HepG2 (cell line): ENCODE results near the gene TTLL13. TPM values are rescaled to one million over a fixed set of nuclear protein-coding genes. Genes with fewer than 3 reads are reported as not detected.

Experiments
- ATAC-seq: fragments of 200-7000 bp; cut with Tn5 transposase; 3 replicates; pipeline ENCODE4 v1.9.1; 2020; ENCODE audit warnings: mild to moderate bottlenecking, moderate library complexity
- BruUV-seq: library from RNA; stranded (reverse); fragments of 400-500 nt; replicated peaks from 2 replicates; lab custom pipeline; 2021; lab: Mats Ljungman, UMichigan
- CTCF ChIA-PET: fragments of 300-600 bp; formaldehyde crosslinking; extraction: SDS; loops from one replicate; lab custom pipeline; 2021; ENCODE audit warnings: low total read pairs, inconsistent platforms, low intra/inter-chr PET ratio; lab: Yijun Ruan, JAX
- POLR2A ChIA-PET: fragments of 350-600 bp; sonication (Branson Sonifier 250); formaldehyde crosslinking; loops from one replicate; lab custom pipeline; 2020; ENCODE audit warnings: antibody characterized with exemption, inconsistent platforms; lab: Yijun Ruan, JAX
- DNase-seq: peaks from one replicate; pipeline ENCODE4 v3.0.0-alpha.2; 2015; ENCODE audit warnings: low spot score
- FAIRE-seq: peaks from 3 replicates; lab custom pipeline; 2011; peaks lifted over from hg19 to GRCh38; lab: Jason Lieb, UNC
- H2AFZ ChIP-seq: one replicate; pipeline ENCODE4 v1.6.1; 2011; ENCODE audit warnings: low read length, inconsistent platforms
- H3K27ac ChIP-seq: fragments of 300-600 bp; 3 replicates; pipeline ENCODE4 v1.8.0; 2011; ENCODE audit warnings: mixed run types, mild to moderate bottlenecking, mixed read lengths, low read length, inconsistent platforms; ENCODE audit not compliant: insufficient read depth; ENCODE audit errors: extremely low read length
- H3K27me3 ChIP-seq, 2 experiments: fragments of 200-600 bp in 1 of 2; 2 replicates in 1 of 2; 3 replicates in 1 of 2; pipeline versions ENCODE4 v1.6.0 to v1.8.0; 2011; ENCODE audit warnings: low read length in 2 of 2, mild to moderate bottlenecking in 2 of 2, moderate library complexity in 2 of 2, inconsistent platforms in 1 of 2; ENCODE audit not compliant: insufficient read depth in 2 of 2, control insufficient read depth in 1 of 2
- H3K36me3 ChIP-seq, 2 experiments: fragments of 200-600 bp in 1 of 2; replicated peaks in 1 of 2; 2 replicates in 1 of 2; 3 replicates in 1 of 2; pipeline versions ENCODE4 v1.5.1 to v1.8.0; 2011; ENCODE audit warnings: low read length in 2 of 2, inconsistent platforms in 1 of 2; ENCODE audit not compliant: insufficient read depth in 2 of 2, control insufficient read depth in 1 of 2
- H3K4me1 ChIP-seq: 2 replicates; pipeline ENCODE4 v1.5.1; 2012; ENCODE audit warnings: low read length, inconsistent platforms; ENCODE audit not compliant: insufficient read depth
- H3K4me2 ChIP-seq: 2 replicates; pipeline ENCODE4 v1.6.0; 2011; ENCODE audit warnings: low read depth, low read length, inconsistent platforms
- H3K4me3 ChIP-seq, 3 experiments: fragments of 200-600 bp in 1 of 3; sonication (generic), shearing (Covaris generic) in 1 of 3; replicated peaks in 1 of 3; 2 replicates each; pipeline ENCODE4 v1.5.1; 2011 to 2016; ENCODE audit warnings: low read length in 3 of 3, inconsistent platforms in 2 of 3, low read depth in 2 of 3, mild to moderate bottlenecking in 2 of 3, control low read depth in 1 of 3, mixed read lengths in 1 of 3; ENCODE audit not compliant: insufficient read depth in 1 of 3
- H3K79me2 ChIP-seq: one replicate; pipeline ENCODE4 v1.6.1; 2011; ENCODE audit warnings: low read length, inconsistent platforms; ENCODE audit not compliant: insufficient read depth
- H3K9ac ChIP-seq: 2 replicates; pipeline ENCODE4 v1.6.0; 2011; ENCODE audit warnings: mild to moderate bottlenecking, low read depth, low read length, inconsistent platforms; ENCODE audit not compliant: insufficient read depth
- H3K9me3 ChIP-seq: 2 replicates; pipeline ENCODE4 v1.5.1; 2012; ENCODE audit warnings: mild to moderate bottlenecking, low read length
- H4K20me1 ChIP-seq: 2 replicates; pipeline ENCODE4 v1.6.0; 2011; ENCODE audit warnings: inconsistent platforms, mild to moderate bottlenecking, low read length, moderate library complexity; ENCODE audit not compliant: insufficient read depth
- AHR ChIP-seq: IDR thresholded peaks from 2 replicates; pipeline ENCODE4 v1.6.1; 2018; ENCODE audit warnings: missing genetic modification reagents, missing compliant biosample characterization
- HBP1 ChIP-seq: IDR thresholded peaks from 2 replicates; pipeline ENCODE4 v1.6.1; 2016; ENCODE audit warnings: low read depth, control low read depth
- IKZF4 ChIP-seq: sonication (generic); formaldehyde crosslinking; IDR thresholded peaks from 2 replicates; pipeline ENCODE4 v1.5.1; 2020; ENCODE audit warnings: borderline replicate concordance, mild to moderate bottlenecking, low read depth, missing genetic modification reagents; ENCODE audit errors: not compliant biosample characterization
- JUND ChIP-seq: sonication (generic); formaldehyde crosslinking; IDR thresholded peaks from 2 replicates; pipeline ENCODE4 v1.8.0; 2022; ENCODE audit warnings: mild to moderate bottlenecking, missing genetic modification reagents
- RBM39 ChIP-seq: fragments of 200-400 bp; formaldehyde crosslinking; IDR thresholded peaks from one replicate; pipeline ENCODE4 v1.6.1; 2018; ENCODE audit warnings: antibody characterized with exemption, mild to moderate bottlenecking, low read depth, low read length; ENCODE audit not compliant: poor library complexity, severe bottlenecking
- TARDBP ChIP-seq: sonication (generic); formaldehyde crosslinking; IDR thresholded peaks from 2 replicates; pipeline ENCODE4 v1.8.0; 2022; ENCODE audit warnings: mild to moderate bottlenecking, missing genetic modification reagents
- ZNF275 ChIP-seq: sonication (generic); formaldehyde crosslinking; IDR thresholded peaks from 2 replicates; pipeline ENCODE4 v1.8.0; 2022; ENCODE audit warnings: missing genetic modification reagents, mild to moderate bottlenecking, inconsistent platforms, borderline replicate concordance
- ZNF513 ChIP-seq: sonication (generic); formaldehyde crosslinking; conservative IDR thresholded peaks from 2 replicates; pipeline ENCODE4 v1.5.0; 2020; ENCODE audit warnings: missing genetic modification reagents
- ZNF570 ChIP-seq: sonication (generic); formaldehyde crosslinking; IDR thresholded peaks from 2 replicates; pipeline ENCODE4 v1.4.0; 2020; ENCODE audit warnings: mild to moderate bottlenecking, missing genetic modification reagents, borderline replicate concordance
- WGBS: methylation state at CpG from one replicate; pipeline ENCODE4 v1.1.6; 2017; ENCODE audit warnings: low lambda C conversion rate; 5-methylcytosine and 5-hydroxymethylcytosine counted together
- in situ Hi-C: cut with HindIII; loops from 2 replicates; pipeline ENCODE4 v1.10.0; 2017; ENCODE audit warnings: low pct_unique_long_range_greater_than_20kb; ENCODE audit not compliant: extremely low pct_ligation_motif_present
- intact Hi-C: fragments of 100-400 bp; cut with micrococcal nuclease; formaldehyde crosslinking; loops from one replicate; pipeline ENCODE4 v1.10.0; 2022; ENCODE audit not compliant: unreplicated experiment
- polyA plus RNA-seq, 8 experiments: library from polyadenylated mRNA; depleted of rRNA in 3 of 8; stranded (reverse) in 7 of 8; unstranded in 1 of 8; fragments of >200 nt; fragmentation: Illumina TruSeq in 4 of 8; extraction: Trizol in 4 of 8; gene quantifications; 2 replicates each; pipeline versions ENCODE4 v1.2.1 to v1.2.3, GENCODE V29; 2011 to 2016; ENCODE audit warnings: low read depth in 4 of 8, missing spikeins in 1 of 8, mixed read lengths in 1 of 8; ENCODE audit not compliant: insufficient read depth in 1 of 8
- total RNA-seq, 5 experiments: library from RNA; depleted of rRNA; stranded (reverse); fragments of >200 nt; fragmentation: Illumina TruSeq; extraction: Trizol; gene quantifications; 2 replicates each; pipeline ENCODE4 v1.2.3, GENCODE V29; 2016; ENCODE audit warnings: low read depth in 1 of 5
- TF ChIP-seq, protein P1 (sequence below): IDR thresholded peaks from 2 replicates; pipeline ENCODE4 v1.6.1; 2018; ENCODE audit warnings: missing genetic modification reagents, mild to moderate bottlenecking, missing compliant biosample characterization
- TF ChIP-seq, protein P2 (sequence below): sonication (generic); formaldehyde crosslinking; IDR thresholded peaks from 2 replicates; pipeline ENCODE4 v1.4.0; 2020; ENCODE audit warnings: mild to moderate bottlenecking, missing genetic modification reagents
- TF ChIP-seq, protein P3 (sequence below): sonication (generic); formaldehyde crosslinking; IDR thresholded peaks from 2 replicates; pipeline ENCODE4 v1.8.1; 2023; ENCODE audit warnings: missing genetic modification reagents, inconsistent platforms, borderline replicate concordance

Gene TTLL13
- total and polyA plus RNA-seq, 2 of the 13 experiments (the other 11 are each of a cell fraction or from before 2014, with no cell fraction given), result 0.07 to 0.29 TPM

- intact Hi-C loops (loop anchor here (1.0 to 5.0 kb wide), 2 partner anchors 16 to 34 kb away; partner anchors contain the start of genes NGRN and TTLL13), in situ Hi-C loops (no loop called here)
- 2% methylated on average over 7 of the region's 63 CpGs for WGBS
- POLR2A ChIA-PET, result interaction anchor here (0.5 to 4.5 kb wide), 11 partner anchors 11 to 99 kb away, joined by 3 to 50 read pairs (median 8); partner anchors contain the start of genes NGRN, SEMA4B and TTLL13
- Histone ChIP-seq H3K9ac (peak within 1 kb of the TSS; percentile 83), H3K4me3 (peak within 1 kb of the TSS; percentile 73 to 86 (median 80)), H3K4me2 (peak within 1 kb of the TSS; percentile 89), H3K9me3 (no peaks in the 10 kb centered on the region), H3K4me1 (peaks cover 28% of the 10 kb centered on the region), H3K79me2 (peaks cover 8% of the 10 kb centered on the region), H2AFZ (peak within 1 kb of the TSS; percentile 76), H3K27me3 (no peaks in the 10 kb centered on the region; a peak in 1 of 5 replicates), H3K27ac (peak within 1 kb of the TSS; percentile 94), H4K20me1 (no peaks in the 10 kb centered on the region), H3K36me3 (peaks cover 8 to 41% of the 10 kb centered on the region in 2 experiments)
- TSS peak; percentile 71 for BruUV-seq
- ATAC-seq, result peak; percentile 93
- peak; percentile 88 for DNase-seq
- CTCF ChIA-PET, result interaction anchor here (0.9 to 1.3 kb wide), 2 partner anchors 14 to 19 kb away, joined by 3 to 4 read pairs; no protein-coding TSS in a partner anchor
- FAIRE-seq, result peak; percentile 65
- TF ChIP-seq, protein P1, sequence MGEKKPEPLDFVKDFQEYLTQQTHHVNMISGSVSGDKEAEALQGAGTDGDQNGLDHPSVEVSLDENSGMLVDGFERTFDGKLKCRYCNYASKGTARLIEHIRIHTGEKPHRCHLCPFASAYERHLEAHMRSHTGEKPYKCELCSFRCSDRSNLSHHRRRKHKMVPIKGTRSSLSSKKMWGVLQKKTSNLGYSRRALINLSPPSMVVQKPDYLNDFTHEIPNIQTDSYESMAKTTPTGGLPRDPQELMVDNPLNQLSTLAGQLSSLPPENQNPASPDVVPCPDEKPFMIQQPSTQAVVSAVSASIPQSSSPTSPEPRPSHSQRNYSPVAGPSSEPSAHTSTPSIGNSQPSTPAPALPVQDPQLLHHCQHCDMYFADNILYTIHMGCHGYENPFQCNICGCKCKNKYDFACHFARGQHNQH (CRISPR knock-in tag), result no peak; the same call in 1 of the 2 replicates
- TF ChIP-seq TARDBP (CRISPR knock-in tag) (peak; percentile 41; the same call in 1 of the 2 replicates), RBM39 (no peak), AHR (CRISPR knock-in tag) (peak; percentile 61; the same call in 1 of the 2 replicates), ZNF275 (CRISPR knock-in tag) (peak; percentile 48; the same call in 1 of the 2 replicates), JUND (CRISPR knock-in tag) (no peak), ZNF513 (no peak), HBP1 (peak; percentile 16; the same call in 1 of the 2 replicates), ZNF570 (CRISPR knock-in tag) (no peak), IKZF4 (CRISPR knock-in tag) (peak; percentile 63)
- TF ChIP-seq, protein P2, sequence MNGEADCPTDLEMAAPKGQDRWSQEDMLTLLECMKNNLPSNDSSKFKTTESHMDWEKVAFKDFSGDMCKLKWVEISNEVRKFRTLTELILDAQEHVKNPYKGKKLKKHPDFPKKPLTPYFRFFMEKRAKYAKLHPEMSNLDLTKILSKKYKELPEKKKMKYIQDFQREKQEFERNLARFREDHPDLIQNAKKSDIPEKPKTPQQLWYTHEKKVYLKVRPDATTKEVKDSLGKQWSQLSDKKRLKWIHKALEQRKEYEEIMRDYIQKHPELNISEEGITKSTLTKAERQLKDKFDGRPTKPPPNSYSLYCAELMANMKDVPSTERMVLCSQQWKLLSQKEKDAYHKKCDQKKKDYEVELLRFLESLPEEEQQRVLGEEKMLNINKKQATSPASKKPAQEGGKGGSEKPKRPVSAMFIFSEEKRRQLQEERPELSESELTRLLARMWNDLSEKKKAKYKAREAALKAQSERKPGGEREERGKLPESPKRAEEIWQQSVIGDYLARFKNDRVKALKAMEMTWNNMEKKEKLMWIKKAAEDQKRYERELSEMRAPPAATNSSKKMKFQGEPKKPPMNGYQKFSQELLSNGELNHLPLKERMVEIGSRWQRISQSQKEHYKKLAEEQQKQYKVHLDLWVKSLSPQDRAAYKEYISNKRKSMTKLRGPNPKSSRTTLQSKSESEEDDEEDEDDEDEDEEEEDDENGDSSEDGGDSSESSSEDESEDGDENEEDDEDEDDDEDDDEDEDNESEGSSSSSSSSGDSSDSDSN, result peak; percentile 80
- TF ChIP-seq, protein P3, sequence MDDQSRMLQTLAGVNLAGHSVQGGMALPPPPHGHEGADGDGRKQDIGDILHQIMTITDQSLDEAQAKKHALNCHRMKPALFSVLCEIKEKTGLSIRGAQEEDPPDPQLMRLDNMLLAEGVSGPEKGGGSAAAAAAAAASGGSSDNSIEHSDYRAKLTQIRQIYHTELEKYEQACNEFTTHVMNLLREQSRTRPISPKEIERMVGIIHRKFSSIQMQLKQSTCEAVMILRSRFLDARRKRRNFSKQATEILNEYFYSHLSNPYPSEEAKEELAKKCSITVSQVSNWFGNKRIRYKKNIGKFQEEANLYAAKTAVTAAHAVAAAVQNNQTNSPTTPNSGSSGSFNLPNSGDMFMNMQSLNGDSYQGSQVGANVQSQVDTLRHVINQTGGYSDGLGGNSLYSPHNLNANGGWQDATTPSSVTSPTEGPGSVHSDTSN (CRISPR knock-in tag), result no peak
These were observed 15.8 kb upstream of the TTLL13 start, which contains the start of gene CIB1 for GRCh38 chr15:90233387-90234095. CIB1 (minus strand) TSS chr15:90233941; CDS start chr15:90233885, 56 bp downstream.
